Measurements from ENCODE around the gene PATJ. TPM values are rescaled to one million over a fixed set of nuclear protein-coding genes. Genes with fewer than 3 reads are reported as not detected.

Gene PATJ
- polyA plus RNA-seq, 1 experiment = 3.6 TPM

- ChIA-PET CTCF (interaction anchor here (0.7 to 7.4 kb wide), 20 partner anchors 9 to 729 kb away, joined by 3 to 109 read pairs (median 6); no protein-coding TSS in a partner anchor), POLR2A (interaction anchor here (0.7 kb wide), 1 partner anchor 790 kb away, joined by 3 read pairs; no protein-coding TSS in a partner anchor)
- Histone ChIP-seq H3K4me3 (ENCODE audit: low read depth, low read length) (no peak overlapping the region), H3K27me3 (ENCODE audit: control insufficient read depth, insufficient read depth, low read length) (no peaks in the 10 kb centered on the region), H3K9me3 (ENCODE audit: control insufficient read depth, insufficient read depth, low read length) (no peaks in the 10 kb centered on the region), H3K27ac (ENCODE audit: low read depth, low read length) (no peak overlapping the region)
- DNase-seq (ENCODE audit: low read depth, low spot score) = peak; percentile 46
- TF ChIP-seq CTCF (IDR thresholded peaks at IDR 0.05; ENCODE audit: low read depth, low read length) = peak; percentile 99
Observed at GRCh38 chr1:62131093-62131725, 388.9 kb downstream of the PATJ start.

GRCh38 chr1:62138029-62138428 is 395.7 kb downstream of the PATJ start:
- Histone ChIP-seq H3K27me3 (ENCODE audit: control insufficient read depth, insufficient read depth, low read length) (no peaks in the 10 kb centered on the region), H3K9me3 (ENCODE audit: control insufficient read depth, insufficient read depth, low read length) (no peaks in the 10 kb centered on the region), H3K4me3 (ENCODE audit: low read depth, low read length) (no peak overlapping the region), H3K27ac (ENCODE audit: low read depth, low read length) (no peak overlapping the region)
- ChIA-PET POLR2A (no interaction called here), CTCF (no interaction called here)
- no peak for TF ChIP-seq CTCF (IDR thresholded peaks at IDR 0.05; ENCODE audit: low read depth, low read length)
- DNase-seq (ENCODE audit: low read depth, low spot score) = no peak

- no peak for DNase-seq (ENCODE audit: low read depth, low spot score)
- Histone ChIP-seq H3K27ac (ENCODE audit: low read depth, low read length) (no peak overlapping the region), H3K27me3 (ENCODE audit: control insufficient read depth, insufficient read depth, low read length) (no peaks in the 10 kb centered on the region), H3K4me3 (ENCODE audit: low read depth, low read length) (no peak overlapping the region), H3K9me3 (ENCODE audit: control insufficient read depth, insufficient read depth, low read length) (no peaks in the 10 kb centered on the region)
- CTCF ChIA-PET = interaction anchor here (1.4 to 2.5 kb wide), 2 partner anchors 9 to 57 kb away, joined by 8 to 16 read pairs; no protein-coding TSS in a partner anchor
- TF ChIP-seq CTCF (IDR thresholded peaks at IDR 0.05; ENCODE audit: low read depth, low read length) = no peak
- POLR2A ChIA-PET = no interaction called here
Observed at GRCh38 chr1:62139410-62139809, 397.1 kb downstream of the PATJ start.

GRCh38 chr1:62140666-62141065 is 398.4 kb downstream of the PATJ start:
- Histone ChIP-seq H3K9me3 (ENCODE audit: control insufficient read depth, insufficient read depth, low read length) (no peaks in the 10 kb centered on the region), H3K27me3 (ENCODE audit: control insufficient read depth, insufficient read depth, low read length) (no peaks in the 10 kb centered on the region), H3K4me3 (ENCODE audit: low read depth, low read length) (no peak overlapping the region), H3K27ac (ENCODE audit: low read depth, low read length) (no peak overlapping the region)
- CTCF ChIA-PET = interaction anchor here (1.0 to 2.5 kb wide), 2 partner anchors 10 to 35 kb away, joined by 4 to 16 read pairs; no protein-coding TSS in a partner anchor
- POLR2A ChIA-PET = no interaction called here
- no peak for DNase-seq (ENCODE audit: low read depth, low spot score)
- no peak for TF ChIP-seq CTCF (IDR thresholded peaks at IDR 0.05; ENCODE audit: low read depth, low read length)

DNA sequence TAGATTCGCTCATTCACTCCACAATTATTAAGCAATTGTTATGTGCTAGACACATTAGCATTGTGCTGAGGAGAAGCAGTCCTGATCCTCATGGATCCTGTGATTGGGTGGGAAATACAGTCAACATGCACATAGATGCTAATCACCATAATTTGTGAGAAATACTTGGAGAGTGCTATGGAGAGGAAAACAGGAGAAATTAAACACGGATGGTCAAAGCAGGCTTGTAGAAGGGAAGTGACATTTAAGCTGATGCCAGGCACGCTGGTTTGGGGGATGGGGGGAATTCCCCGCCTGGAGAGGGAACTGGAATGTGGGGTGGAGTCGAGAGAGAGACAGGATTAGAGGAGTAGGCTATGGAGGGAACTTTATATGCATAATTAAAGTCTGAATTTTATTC is 400.2 kb downstream of the PATJ start:
- no peak overlapping the region for H3K27ac ChIP-seq (ENCODE audit: low read depth, low read length)
- no peak for DNase-seq (ENCODE audit: low read depth, low spot score)
- CTCF ChIA-PET = interaction anchor here (3.1 to 5.4 kb wide), 3 partner anchors 8 to 59 kb away, joined by 35 to 84 read pairs (median 35); no protein-coding TSS in a partner anchor

More for the DNA sequence above, 400.2 kb downstream of the PATJ start:
- POLR2A ChIA-PET = no interaction called here
- Histone ChIP-seq H3K4me3 (ENCODE audit: low read depth, low read length) (no peak overlapping the region), H3K27me3 (ENCODE audit: control insufficient read depth, insufficient read depth, low read length) (no peaks in the 10 kb centered on the region), H3K9me3 (ENCODE audit: control insufficient read depth, insufficient read depth, low read length) (no peaks in the 10 kb centered on the region)
- no peak for TF ChIP-seq CTCF (IDR thresholded peaks at IDR 0.05; ENCODE audit: low read depth, low read length)
